NCI-H69 (cell line): ENCODE results near the gene BACH1.

Experiments used
- DNase-seq: peaks from one replicate; lab custom pipeline; 2025; lab: John Stamatoyannopoulos, UW

Gene BACH1

GRCh38 chr21:29315131-29315749 is 16.5 kb downstream of the BACH1 start:
- peak; percentile 12 for DNase-seq

- no peak for DNase-seq
These were observed 17.5 kb downstream of the BACH1 start for GRCh38 chr21:29316029-29316742.

- DNase-seq: no peak
These were observed 18.1 kb downstream of the BACH1 start for GRCh38 chr21:29316806-29317205.

GRCh38 chr21:29318354-29318753 is 19.6 kb downstream of the BACH1 start:
- peak; percentile 72 for DNase-seq

GRCh38 chr21:29320031-29320430 is 21.3 kb downstream of the BACH1 start:
- no peak for DNase-seq

- no peak for DNase-seq
These were observed 22.5 kb downstream of the BACH1 start for GRCh38 chr21:29321217-29321616.

GRCh38 chr21:29321932-29322928 is 23.5 kb downstream of the BACH1 start:
- DNase-seq: no peak

- no peak for DNase-seq
These were observed 24.5 kb downstream of the BACH1 start for GRCh38 chr21:29323189-29323588.

- DNase-seq: no peak
These were observed 28.3 kb downstream of the BACH1 start for GRCh38 chr21:29326914-29327554.

- no peak for DNase-seq
These were observed 30.7 kb downstream of the BACH1 start for GRCh38 chr21:29329406-29329805.

- DNase-seq: no peak
These were observed 32.1 kb downstream of the BACH1 start for GRCh38 chr21:29330797-29331196.

GRCh38 chr21:29332461-29333362 is 34.0 kb downstream of the BACH1 start:
- no peak for DNase-seq

GRCh38 chr21:29333406-29333805 is 34.7 kb downstream of the BACH1 start:
- DNase-seq: peak; percentile 37

GRCh38 chr21:29334717-29335428 is 36.2 kb downstream of the BACH1 start:
- DNase-seq: no peak

GRCh38 chr21:29335720-29336119 is 37.0 kb downstream of the BACH1 start:
- DNase-seq: no peak

- DNase-seq: no peak
These were observed 39.5 kb downstream of the BACH1 start for GRCh38 chr21:29338256-29338655.

GRCh38 chr21:29340228-29340627 is 41.5 kb downstream of the BACH1 start:
- peak; percentile 56 for DNase-seq

- peak; percentile 87 for DNase-seq
These were observed 43.7 kb downstream of the BACH1 start for GRCh38 chr21:29342363-29342957.

- DNase-seq: no peak
These were observed 44.8 kb downstream of the BACH1 start for GRCh38 chr21:29343519-29343918.

GRCh38 chr21:29346281-29346680 is 47.6 kb downstream of the BACH1 start:
- DNase-seq: no peak
